ENCODE measurements around the gene BACE2.

Gene BACE2

GRCh38 chr21:41228958-41229357, 61.0 kb downstream of the BACE2 start:
- no peak for TF ChIP-seq SNAI2 (CRISPR knock-in tag; IDR thresholded peaks at IDR 0.05)
- TF ChIP-seq PPARA (CRISPR knock-in tag; IDR thresholded peaks at IDR 0.05; ENCODE audit: borderline replicate concordance), result no peak
- no peak for TF ChIP-seq ZFP30 (CRISPR knock-in tag; IDR thresholded peaks at IDR 0.05)
- no peak for TF ChIP-seq CREB5 (CRISPR knock-in tag; IDR thresholded peaks at IDR 0.05; ENCODE audit: low read depth)
- TF ChIP-seq ZFP3 (CRISPR knock-in tag; IDR thresholded peaks at IDR 0.05), result no peak
- no peak for TF ChIP-seq TOX (CRISPR knock-in tag; IDR thresholded peaks at IDR 0.05; ENCODE audit: borderline replicate concordance)
- no peak for TF ChIP-seq ESRRG (CRISPR knock-in tag; IDR thresholded peaks at IDR 0.05)
- no peak for TF ChIP-seq ZNF8 (CRISPR knock-in tag; IDR thresholded peaks at IDR 0.05)
- no peak for TF ChIP-seq CSRNP3 (CRISPR knock-in tag; IDR thresholded peaks at IDR 0.05)
- TF ChIP-seq GLIS3 (CRISPR knock-in tag; IDR thresholded peaks at IDR 0.05), result no peak
- no peak for ATAC-seq

- no peak for ATAC-seq
- no peak for TF ChIP-seq BACH2 (CRISPR knock-in tag; IDR thresholded peaks at IDR 0.05; ENCODE audit: borderline replicate concordance)
- no peak for TF ChIP-seq ZFP30 (CRISPR knock-in tag; IDR thresholded peaks at IDR 0.05)
- TF ChIP-seq CSRNP3 (CRISPR knock-in tag; IDR thresholded peaks at IDR 0.05), result no peak
- no peak for TF ChIP-seq ESRRG (CRISPR knock-in tag; IDR thresholded peaks at IDR 0.05)
- TF ChIP-seq ARNTL (CRISPR knock-in tag; IDR thresholded peaks at IDR 0.05; ENCODE audit: borderline replicate concordance, low read depth), result no peak
- TF ChIP-seq ISL1 (CRISPR knock-in tag; IDR thresholded peaks at IDR 0.05), result no peak
- no peak for TF ChIP-seq ZNF70 (CRISPR knock-in tag; IDR thresholded peaks at IDR 0.05)
- TF ChIP-seq PATZ1 (CRISPR knock-in tag; IDR thresholded peaks at IDR 0.05; ENCODE audit: borderline replicate concordance), result no peak
- TF ChIP-seq ZFP3 (CRISPR knock-in tag; IDR thresholded peaks at IDR 0.05), result no peak
- no peak for TF ChIP-seq PPARA (CRISPR knock-in tag; IDR thresholded peaks at IDR 0.05; ENCODE audit: borderline replicate concordance)
- TF ChIP-seq ZC3H10 (CRISPR knock-in tag; IDR thresholded peaks at IDR 0.05), result no peak
- TF ChIP-seq ZNF565 (CRISPR knock-in tag; conservative IDR thresholded peaks at IDR 0.05; ENCODE audit: low read depth), result no peak
- no peak for TF ChIP-seq SNAI2 (CRISPR knock-in tag; IDR thresholded peaks at IDR 0.05)
- no peak for TF ChIP-seq RARB (CRISPR knock-in tag; IDR thresholded peaks at IDR 0.05)
- no peak for TF ChIP-seq CREB5 (CRISPR knock-in tag; IDR thresholded peaks at IDR 0.05; ENCODE audit: low read depth)
Observed at GRCh38 chr21:41229509-41230248, 61.7 kb downstream of the BACE2 start.

GRCh38 chr21:41230497-41230896, 62.5 kb downstream of the BACE2 start:
- TF ChIP-seq PPARA (CRISPR knock-in tag; IDR thresholded peaks at IDR 0.05; ENCODE audit: borderline replicate concordance), result no peak
- TF ChIP-seq CSRNP3 (CRISPR knock-in tag; IDR thresholded peaks at IDR 0.05), result no peak
- TF ChIP-seq POU6F1 (CRISPR knock-in tag; IDR thresholded peaks at IDR 0.05; ENCODE audit: borderline replicate concordance, low read depth), result no peak
- no peak for TF ChIP-seq ISL1 (CRISPR knock-in tag; IDR thresholded peaks at IDR 0.05)
- no peak for TF ChIP-seq BACH2 (CRISPR knock-in tag; IDR thresholded peaks at IDR 0.05; ENCODE audit: borderline replicate concordance)
- no peak for TF ChIP-seq ZNF70 (CRISPR knock-in tag; IDR thresholded peaks at IDR 0.05)
- ATAC-seq, result no peak

Measured in SK-N-SH treated with all-trans-retinoic acid at 6 μM for 48 hours (cell line).